PC-3 (cell line): Measurements from ENCODE around the gene FOSL1. TPM values are rescaled to one million over a fixed set of nuclear protein-coding genes. Genes with fewer than 3 reads are reported as not detected.

ENCODE experiments used
- ATAC-seq: fragments of 200-7000 bp; cut with Tn5 transposase; 2 replicates; pipeline ENCODE4 v1.9.1; 2020; ENCODE audit warnings: mild to moderate bottlenecking, moderate library complexity
- BruUV-seq: library from RNA; stranded (reverse); fragments of 400-500 nt; replicated peaks from 2 replicates; lab custom pipeline; 2021; lab: Mats Ljungman, UMichigan
- CTCF ChIA-PET: fragments of 300-600 bp; sonication (Branson Sonifier 250); formaldehyde crosslinking; loops from one replicate; lab custom pipeline; 2022; ENCODE audit warnings: antibody characterized with exemption; lab: Charles Lee
- POLR2A ChIA-PET: fragments of 300-600 bp; sonication (Branson Sonifier 250); formaldehyde crosslinking; loops from one replicate; lab custom pipeline; 2022; ENCODE audit warnings: antibody characterized with exemption; ENCODE audit not compliant: unreplicated experiment; lab: Charles Lee
- DNase-seq: peaks from one replicate; pipeline ENCODE4 v3.0.0-alpha.2; 2015
- H2AFZ ChIP-seq: fragments of 300-600 bp; sonication (generic); 2 replicates; pipeline ENCODE4 v1.6.0; 2016; ENCODE audit warnings: antibody characterized with exemption, low read length
- H3F3A ChIP-seq: fragments of 300-600 bp; sonication (generic); one replicate; pipeline ENCODE4 v1.6.0; 2017; ENCODE audit warnings: antibody characterized with exemption, low read length, control low read depth, mild to moderate bottlenecking; ENCODE audit not compliant: unreplicated experiment
- H3K27ac ChIP-seq: fragments of 300-600 bp; sonication (generic); 2 replicates; pipeline ENCODE4 v1.5.1; 2016; ENCODE audit warnings: mild to moderate bottlenecking, low read length
- H3K27me3 ChIP-seq: fragments of 300-600 bp; sonication (generic); 2 replicates; pipeline ENCODE4 v1.6.1; 2016; ENCODE audit warnings: low read length, mixed read lengths
- H3K36me3 ChIP-seq: fragments of 300-600 bp; sonication (generic); 2 replicates; pipeline ENCODE4 v1.6.1; 2016; ENCODE audit warnings: low read depth, mixed run types, low read length, mixed read lengths
- H3K4me1 ChIP-seq: fragments of 300-600 bp; sonication (generic); 2 replicates; pipeline ENCODE4 v1.5.1; 2016; ENCODE audit warnings: low read length; ENCODE audit not compliant: insufficient read depth
- H3K4me2 ChIP-seq: fragments of 300-600 bp; sonication (generic); 2 replicates; pipeline ENCODE4 v1.6.0; 2016; ENCODE audit warnings: low read length
- H3K4me3 ChIP-seq: fragments of 300-600 bp; sonication (generic); 2 replicates; pipeline ENCODE4 v1.5.1; 2016; ENCODE audit warnings: mild to moderate bottlenecking, low read length, mixed read lengths
- H3K79me2 ChIP-seq: fragments of 300-600 bp; sonication (generic); 2 replicates; pipeline ENCODE4 v1.6.1; 2017; ENCODE audit warnings: low read length, mixed read lengths
- H3K9ac ChIP-seq: fragments of 300-600 bp; sonication (generic); 2 replicates; pipeline ENCODE4 v1.6.0; 2016; ENCODE audit warnings: mild to moderate bottlenecking, low read length
- H3K9me2 ChIP-seq: fragments of 300-600 bp; sonication (generic); replicated peaks from 2 replicates; pipeline ENCODE4 v1.6.1; 2016; ENCODE audit warnings: mixed run types, low read length, mixed read lengths
- H3K9me3 ChIP-seq: fragments of 300-600 bp; sonication (generic); 2 replicates; pipeline ENCODE4 v1.6.1; 2016; ENCODE audit warnings: low read length, mixed read lengths
- H4K20me1 ChIP-seq: fragments of 300-600 bp; sonication (generic); 2 replicates; pipeline ENCODE4 v1.6.1; 2016; ENCODE audit warnings: low read length, mixed read lengths
- EZH2 ChIP-seq: fragments of 300-600 bp; sonication (generic); IDR thresholded peaks from one replicate; pipeline ENCODE4 v1.6.1; 2017; ENCODE audit warnings: antibody characterized with exemption, mild to moderate bottlenecking, low read length; ENCODE audit not compliant: unreplicated experiment
- EZH2phosphoT487 ChIP-seq: fragments of 300-600 bp; sonication (generic); IDR thresholded peaks from 2 replicates; pipeline ENCODE4 v1.6.1; 2018; ENCODE audit warnings: mild to moderate bottlenecking, antibody characterized with exemption, low read length, borderline replicate concordance
- intact Hi-C: fragments of 100-400 bp; cut with micrococcal nuclease; formaldehyde crosslinking; loops from 2 replicates; pipeline ENCODE4 v1.9.0; 2023
- total RNA-seq: library from RNA; depleted of rRNA; stranded (reverse); fragments of >200 nt; gene quantifications from 2 replicates; pipeline ENCODE4 v1.2.3, GENCODE V29; 2014
- TF ChIP-seq, protein P1 (sequence below): fragments of 300-600 bp; sonication (generic); conservative IDR thresholded peaks from 2 replicates; pipeline ENCODE4 v1.5.1; 2017; ENCODE audit warnings: antibody characterized with exemption, low read depth, mild to moderate bottlenecking, low read length

Gene FOSL1
- total RNA-seq, 1 experiment from 2014 or later = 656 TPM

DNA sequence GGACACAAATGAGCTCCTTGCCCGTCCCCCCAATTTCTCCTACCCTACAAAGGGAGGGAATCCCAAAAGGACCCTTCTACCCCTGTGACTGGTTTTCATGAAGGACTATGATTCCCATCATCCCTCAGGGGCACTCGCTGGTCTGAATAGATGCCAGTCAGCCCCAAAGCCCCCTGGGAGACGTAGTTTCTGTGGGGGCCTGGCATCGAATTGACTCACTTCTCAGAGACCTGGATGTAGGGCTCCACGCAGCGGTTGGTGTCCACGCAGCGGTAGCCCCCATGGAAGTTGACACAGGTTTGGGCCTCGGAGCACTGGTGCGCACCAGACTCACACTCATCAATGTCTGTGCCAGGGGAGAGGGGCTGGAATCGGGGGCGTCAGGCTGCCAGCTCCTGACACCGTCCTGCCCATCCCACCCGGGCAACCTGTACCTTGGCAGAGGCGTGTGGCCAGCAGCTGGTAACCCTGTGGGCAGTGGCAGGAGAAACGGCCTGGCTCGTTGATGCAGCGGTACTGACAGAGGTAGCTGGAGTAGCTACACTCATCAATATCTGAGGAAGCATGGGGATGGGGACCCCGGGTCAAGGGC, 32.0 kb downstream of the FOSL1 start:
- DNase-seq = no peak
- no peaks in the 10 kb centered on the region for H3F3A ChIP-seq
- no peak overlapping the region for H3K4me2 ChIP-seq
- no peak for ATAC-seq
- peaks cover 20% of the 10 kb centered on the region; the same call in 1 of the 2 replicates for H3K36me3 ChIP-seq
- TF ChIP-seq EZH2phosphoT487 = no peak
- no peak for TF ChIP-seq EZH2
- TF ChIP-seq, protein P1, sequence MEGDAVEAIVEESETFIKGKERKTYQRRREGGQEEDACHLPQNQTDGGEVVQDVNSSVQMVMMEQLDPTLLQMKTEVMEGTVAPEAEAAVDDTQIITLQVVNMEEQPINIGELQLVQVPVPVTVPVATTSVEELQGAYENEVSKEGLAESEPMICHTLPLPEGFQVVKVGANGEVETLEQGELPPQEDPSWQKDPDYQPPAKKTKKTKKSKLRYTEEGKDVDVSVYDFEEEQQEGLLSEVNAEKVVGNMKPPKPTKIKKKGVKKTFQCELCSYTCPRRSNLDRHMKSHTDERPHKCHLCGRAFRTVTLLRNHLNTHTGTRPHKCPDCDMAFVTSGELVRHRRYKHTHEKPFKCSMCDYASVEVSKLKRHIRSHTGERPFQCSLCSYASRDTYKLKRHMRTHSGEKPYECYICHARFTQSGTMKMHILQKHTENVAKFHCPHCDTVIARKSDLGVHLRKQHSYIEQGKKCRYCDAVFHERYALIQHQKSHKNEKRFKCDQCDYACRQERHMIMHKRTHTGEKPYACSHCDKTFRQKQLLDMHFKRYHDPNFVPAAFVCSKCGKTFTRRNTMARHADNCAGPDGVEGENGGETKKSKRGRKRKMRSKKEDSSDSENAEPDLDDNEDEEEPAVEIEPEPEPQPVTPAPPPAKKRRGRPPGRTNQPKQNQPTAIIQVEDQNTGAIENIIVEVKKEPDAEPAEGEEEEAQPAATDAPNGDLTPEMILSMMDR = no peak
- H3K9me3 ChIP-seq = no peaks in the 10 kb centered on the region
- H3K9ac ChIP-seq = no peak overlapping the region
- no peaks in the 10 kb centered on the region for H3K27me3 ChIP-seq
- no peak overlapping the region for H3K4me3 ChIP-seq
- H3K79me2 ChIP-seq = no peaks in the 10 kb centered on the region; the same call in 1 of the 2 replicates
- CTCF ChIA-PET = interaction anchor here (0.7 kb wide), 1 partner anchor 8 kb away, joined by 4 read pairs; the partner anchor contains the start of gene MUS81
- no peaks in the 10 kb centered on the region for H3K9me2 ChIP-seq
- no peak overlapping the region for H3K27ac ChIP-seq
- no TSS peak for BruUV-seq
- intact Hi-C loops = no loop called here
- peaks cover 4% of the 10 kb centered on the region for H3K4me1 ChIP-seq
- POLR2A ChIA-PET = interaction anchor here (0.6 kb wide), 1 partner anchor 32 kb away, joined by 3 read pairs; no protein-coding TSS in a partner anchor
- H4K20me1 ChIP-seq = no peaks in the 10 kb centered on the region
- no peak overlapping the region for H2AFZ ChIP-seq

- no TSS peak for BruUV-seq
- H3K79me2 ChIP-seq = peaks cover 6% of the 10 kb centered on the region; the same call in 1 of the 2 replicates
- no peaks in the 10 kb centered on the region for H3K9me3 ChIP-seq
- ATAC-seq = no peak
- H2AFZ ChIP-seq = no peak overlapping the region
- no peaks in the 10 kb centered on the region for H3K9me2 ChIP-seq
- intact Hi-C loops = no loop called here
- POLR2A ChIA-PET = no interaction called here
- H3K36me3 ChIP-seq = peaks cover 20% of the 10 kb centered on the region; the same call in 1 of the 2 replicates
- H3F3A ChIP-seq = no peaks in the 10 kb centered on the region
- DNase-seq = no peak
- CTCF ChIA-PET = no interaction called here
- TF ChIP-seq EZH2 (no peak), EZH2phosphoT487 (no peak)
- TF ChIP-seq, protein P1 = no peak
- H3K27me3 ChIP-seq = no peaks in the 10 kb centered on the region
- H3K4me1 ChIP-seq = no peaks in the 10 kb centered on the region
- no peak overlapping the region for H3K4me2 ChIP-seq
- no peak overlapping the region for H3K9ac ChIP-seq
- no peak overlapping the region for H3K4me3 ChIP-seq
- no peak overlapping the region for H3K27ac ChIP-seq
- H4K20me1 ChIP-seq = no peaks in the 10 kb centered on the region
Measured at GRCh38 chr11:65867284-65868071, 32.7 kb downstream of the FOSL1 start.
